Esophagus muscularis mucosa (tissue), 4 donors: ENCODE data around the gene HDAC1. TPM values are rescaled to one million over a fixed set of nuclear protein-coding genes. Genes with fewer than 3 reads are reported as not detected.

Experiments used
- DNase-seq: peaks from one replicate; pipeline ENCODE4 v3.0.0-alpha.2; 2017; ENCODE audit errors: extremely low spot score
- H3K27ac ChIP-seq, 4 donors: fragments of 200-600 bp; sonication (generic); replicated peaks in 1 of 4; 1 replicate in 3 of 4; 2 replicates in 1 of 4; pipeline ENCODE4 v1.5.1; 2016 to 2019; ENCODE audit warnings: mild to moderate bottlenecking in 1 of 4
- H3K27me3 ChIP-seq, 4 donors: fragments of 200-600 bp; sonication (generic); one replicate each; pipeline versions ENCODE4 v1.5.1 to v1.6.0; 2016 to 2019
- H3K36me3 ChIP-seq, 4 donors: fragments of 200-600 bp; sonication (generic); one replicate each; pipeline ENCODE4 v1.5.1; 2016 to 2019
- H3K4me1 ChIP-seq, 4 donors: fragments of 200-600 bp; sonication (generic); one replicate each; pipeline ENCODE4 v1.5.1; 2016 to 2019
- H3K4me3 ChIP-seq, 4 donors: fragments of 200-600 bp; sonication (generic); 1 replicate in 2 of 4; 2 replicates in 2 of 4; pipeline ENCODE4 v1.5.1; 2016 to 2019; ENCODE audit warnings: mild to moderate bottlenecking in 4 of 4, moderate library complexity in 1 of 4
- H3K9me3 ChIP-seq, 4 donors: fragments of 200-600 bp; sonication (generic); 1 replicate in 3 of 4; 2 replicates in 1 of 4; pipeline ENCODE4 v1.5.1; 2016 to 2019
- CTCF ChIP-seq, 3 experiments: fragments of 200-600 bp in 2 of 3; fragments of 450-650 bp in 1 of 3; sonication (generic) in 2 of 3; IDR thresholded peaks; one replicate each; pipeline ENCODE4 v1.5.1; 2017 to 2019; ENCODE audit warnings: antibody characterized with exemption in 3 of 3, mild to moderate bottlenecking in 2 of 3, moderate library complexity in 1 of 3
- EP300 ChIP-seq: sonication (generic); formaldehyde crosslinking; IDR thresholded peaks from one replicate; pipeline ENCODE4 v1.6.1; 2017; ENCODE audit warnings: antibody characterized with exemption
- POLR2A ChIP-seq: fragments of 450-650 bp; IDR thresholded peaks from one replicate; pipeline ENCODE4 v1.6.1; 2017; ENCODE audit warnings: antibody characterized with exemption, moderate library complexity, mild to moderate bottlenecking, low read depth
- POLR2AphosphoS5 ChIP-seq, 2 donors: sonication (generic); formaldehyde crosslinking; IDR thresholded peaks; one replicate each; pipeline ENCODE4 v1.6.1; 2017; ENCODE audit warnings: antibody characterized with exemption in 2 of 2
- WGBS: methylation state at CpG from one replicate; pipeline ENCODE4 v1.1.5; 2018; 5-methylcytosine and 5-hydroxymethylcytosine counted together
- intact Hi-C: fragments of 100-400 bp; cut with DNase I; formaldehyde crosslinking; loops from one replicate; pipeline ENCODE4 v1.15.1; 2023
- small RNA-seq, 3 donors: library from RNA; depleted of rRNA; stranded (forward); fragments of <200 nt; gene quantifications; one replicate each; pipeline ENCODE3, GENCODE V24; 2016
- total RNA-seq, 4 donors: library from RNA; depleted of rRNA; stranded (reverse); fragments of >200 nt; gene quantifications; one replicate each; pipeline versions ENCODE4 v1.1.0 to v1.2.1, GENCODE V29; 2016

HDAC1 gene
- total RNA-seq, 4 donors from 2014 or later: 42.8 to 70.4 (median 51.4) TPM

- Histone ChIP-seq H3K4me1 (no peaks in the 10 kb centered on the region), H3K27ac (no peak overlapping the region), H3K27me3 (no peaks in the 10 kb centered on the region), H3K36me3 (peaks cover 83 to 100% (median 98%) of the 10 kb centered on the region in 4 donors), H3K9me3 (no peaks in the 10 kb centered on the region), H3K4me3 (no peak overlapping the region)
- intact Hi-C loops: no loop called here
- WGBS: 94% methylated on average over 7 of the region's 11 CpGs
- TF ChIP-seq EP300: no peak
- TF ChIP-seq CTCF (IDR thresholded peaks at IDR 0.05): no peak
- TF ChIP-seq POLR2A: no peak
- no peak for TF ChIP-seq POLR2AphosphoS5 (IDR thresholded peaks at IDR 0.05)
- no peak for DNase-seq
Measured at GRCh38 chr1:32376199-32376598, 84.3 kb downstream of the HDAC1 start.

DNA sequence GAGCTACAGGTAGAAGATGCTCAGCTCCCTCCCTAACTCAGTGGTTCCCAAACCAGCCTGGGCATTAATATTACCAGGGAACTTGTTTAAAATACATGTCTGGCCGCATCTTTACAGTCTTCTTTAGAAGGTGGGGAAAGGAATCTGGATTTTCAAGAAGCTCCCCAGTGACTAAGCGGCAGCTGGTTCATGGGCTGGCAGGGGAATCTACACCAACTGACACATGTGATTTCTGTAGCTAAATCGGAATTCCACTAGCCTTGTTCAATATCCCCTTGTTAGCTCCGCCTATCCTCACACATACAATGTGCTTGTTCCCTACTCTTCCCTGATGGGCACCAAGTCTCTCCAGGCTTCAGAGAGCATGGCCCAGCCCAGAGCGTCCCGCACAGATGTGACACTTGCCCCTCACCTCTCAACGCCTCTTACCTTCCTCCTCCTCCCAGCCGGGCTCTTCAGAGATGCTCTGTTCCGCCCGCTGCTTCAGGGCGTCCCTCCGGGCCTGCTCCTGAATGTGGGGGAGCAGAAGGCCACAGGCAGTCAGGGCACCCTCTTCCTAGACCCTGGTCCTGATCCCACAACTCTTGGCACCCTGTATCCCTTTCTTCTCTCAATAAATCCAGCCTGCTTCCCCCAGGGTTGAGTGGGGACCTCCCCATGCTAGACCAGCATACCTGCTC lies 85.8 kb downstream of the HDAC1 start:
- DNase-seq: no peak
- no peak overlapping the region for H3K27ac ChIP-seq
- intact Hi-C loops: no loop called here
- H3K4me3 ChIP-seq: no peak overlapping the region
- 96% methylated on average over 12 of the region's 12 CpGs for WGBS
- no peaks in the 10 kb centered on the region for H3K9me3 ChIP-seq
- peaks cover 89 to 100% (median 99%) of the 10 kb centered on the region in 4 donors for H3K36me3 ChIP-seq
- H3K27me3 ChIP-seq: no peaks in the 10 kb centered on the region
- H3K4me1 ChIP-seq: no peaks in the 10 kb centered on the region
- TF ChIP-seq POLR2AphosphoS5 (IDR thresholded peaks at IDR 0.05) (no peak), CTCF (IDR thresholded peaks at IDR 0.05) (no peak), EP300 (no peak), POLR2A (no peak)

DNA sequence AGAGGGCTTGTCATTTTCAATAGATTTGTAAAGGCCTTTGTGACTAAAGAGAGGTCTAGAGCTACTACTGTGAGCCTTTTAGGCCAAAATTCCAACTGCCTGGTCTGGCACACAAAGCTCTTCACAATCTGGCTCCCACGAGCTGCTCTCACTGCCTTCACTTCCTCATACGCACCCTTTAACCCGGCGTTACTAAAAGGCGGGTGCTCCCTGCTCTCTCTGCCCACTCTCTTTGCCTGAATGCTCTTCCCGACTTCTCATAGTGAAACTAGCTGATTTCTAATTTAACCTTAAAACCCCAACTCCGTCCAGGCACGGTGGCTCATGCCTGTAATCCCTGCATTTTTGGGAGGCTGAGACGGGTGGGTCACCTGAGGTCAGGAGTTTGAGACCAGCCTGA lies 88.2 kb downstream of the HDAC1 start:
- no peaks in the 10 kb centered on the region for H3K4me1 ChIP-seq
- no peaks in the 10 kb centered on the region for H3K9me3 ChIP-seq
- no peak overlapping the region for H3K27ac ChIP-seq
- no peak for DNase-seq
- 88% methylated on average over 9 of the region's 9 CpGs for WGBS
- H3K4me3 ChIP-seq: no peak overlapping the region
- H3K36me3 ChIP-seq: peaks cover 93 to 100% (median 99%) of the 10 kb centered on the region in 4 donors
- intact Hi-C loops: no loop called here
- no peaks in the 10 kb centered on the region for H3K27me3 ChIP-seq
- no peak for TF ChIP-seq POLR2AphosphoS5 (IDR thresholded peaks at IDR 0.05)
- no peak for TF ChIP-seq POLR2A
- TF ChIP-seq CTCF (IDR thresholded peaks at IDR 0.05): no peak
- TF ChIP-seq EP300: no peak

Small RNAs within 50 kb of the gene (small RNA-seq; reads per million reads assigned to genes)
- 0 reads per million in 3 donors for gene RF00017
- gene RF00019: 0 reads per million in 3 donors

Other genes starting within 250 kb of the HDAC1 start
- 1 to 10 TPM; 2.9 to 6.1 (median 4.8) TPM for gene TMEM39B, start 219.1 kb upstream of the HDAC1 start, total RNA-seq
- 10 to 100 TPM; 47.8 to 71.3 (median 55.4) TPM for gene KPNA6, start 184.0 kb upstream of the HDAC1 start, total RNA-seq
- gene TXLNA, start 112.4 kb upstream of the HDAC1 start, total RNA-seq: 10 to 100 TPM; 43.6 to 88.4 (median 70.4) TPM
- 1 to 10 TPM; 5.0 to 7.8 (median 6.5) TPM for gene CCDC28B, start 91.5 kb upstream of the HDAC1 start, total RNA-seq
- gene IQCC, start 86.4 kb upstream of the HDAC1 start, total RNA-seq: 1 to 10 TPM in 3 of 4 donors, under 1 TPM in 1; 0.66 to 2.1 (median 1.1) TPM
- not detected for gene DCDC2B, start 83.0 kb upstream of the HDAC1 start, total RNA-seq
- gene TMEM234, start 69.7 kb upstream of the HDAC1 start, total RNA-seq: 1 to 10 TPM; 6.6 to 10.0 (median 8.2) TPM
- gene EIF3I, start 69.7 kb upstream of the HDAC1 start, total RNA-seq: 100 to 1,000 TPM; 141 to 214 (median 167) TPM
- gene FAM167B, start 44.9 kb upstream of the HDAC1 start, total RNA-seq: 1 to 10 TPM in 3 of 4 donors, under 1 TPM in 1; 0.83 to 6.7 (median 4.7) TPM
- gene LCK, start 40.8 kb upstream of the HDAC1 start, total RNA-seq: 1 to 10 TPM in 2 of 4 donors, under 1 TPM in 2; 0.42 to 2.8 (median 1.1) TPM
- gene MARCKSL1, start 44.1 kb downstream of the HDAC1 start, total RNA-seq: 10 to 100 TPM in 2 of 4 donors, 1 to 10 TPM in 2; 4.2 to 10.9 (median 9.2) TPM
- gene FAM229A, start 70.4 kb downstream of the HDAC1 start, total RNA-seq: 1 to 10 TPM; 1.3 to 8.7 (median 4.9) TPM
- 1 to 10 TPM in 1 of 4 donors, under 1 TPM in 1, not detected in 2; 0.86 to 3.7 TPM for gene TSSK3, start 70.5 kb downstream of the HDAC1 start, total RNA-seq
- gene BSDC1, start 102.4 kb downstream of the HDAC1 start, total RNA-seq: 10 to 100 TPM; 57.3 to 67.9 (median 63.4) TPM
- under 1 TPM; under 0.01 to 0.06 (median 0.03) TPM for gene ZBTB8B, start 173.0 kb downstream of the HDAC1 start, total RNA-seq
- gene ZBTB8A, start 247.3 kb downstream of the HDAC1 start, total RNA-seq: 10 to 100 TPM in 2 of 4 donors, 1 to 10 TPM in 2; 6.8 to 12.0 (median 10.3) TPM